Esophagus muscularis mucosa (tissue), 4 donors: ENCODE data around the gene TRIM28.

Experiments
- EP300 ChIP-seq: sonication (generic); formaldehyde crosslinking; IDR thresholded peaks from one replicate; pipeline ENCODE4 v1.6.1; 2017; ENCODE audit warnings: antibody characterized with exemption
- POLR2A ChIP-seq: fragments of 450-650 bp; IDR thresholded peaks from one replicate; pipeline ENCODE4 v1.6.1; 2017; ENCODE audit warnings: antibody characterized with exemption, moderate library complexity, mild to moderate bottlenecking, low read depth
- POLR2AphosphoS5 ChIP-seq, 2 donors: sonication (generic); formaldehyde crosslinking; IDR thresholded peaks; one replicate each; pipeline ENCODE4 v1.6.1; 2017; ENCODE audit warnings: antibody characterized with exemption in 2 of 2
- TF ChIP-seq, protein P1 (sequence below), 3 experiments: fragments of 200-600 bp in 2 of 3; fragments of 450-650 bp in 1 of 3; sonication (generic) in 2 of 3; IDR thresholded peaks; one replicate each; pipeline ENCODE4 v1.5.1; 2017 to 2019; ENCODE audit warnings: antibody characterized with exemption in 3 of 3, mild to moderate bottlenecking in 2 of 3, moderate library complexity in 1 of 3

DNA sequence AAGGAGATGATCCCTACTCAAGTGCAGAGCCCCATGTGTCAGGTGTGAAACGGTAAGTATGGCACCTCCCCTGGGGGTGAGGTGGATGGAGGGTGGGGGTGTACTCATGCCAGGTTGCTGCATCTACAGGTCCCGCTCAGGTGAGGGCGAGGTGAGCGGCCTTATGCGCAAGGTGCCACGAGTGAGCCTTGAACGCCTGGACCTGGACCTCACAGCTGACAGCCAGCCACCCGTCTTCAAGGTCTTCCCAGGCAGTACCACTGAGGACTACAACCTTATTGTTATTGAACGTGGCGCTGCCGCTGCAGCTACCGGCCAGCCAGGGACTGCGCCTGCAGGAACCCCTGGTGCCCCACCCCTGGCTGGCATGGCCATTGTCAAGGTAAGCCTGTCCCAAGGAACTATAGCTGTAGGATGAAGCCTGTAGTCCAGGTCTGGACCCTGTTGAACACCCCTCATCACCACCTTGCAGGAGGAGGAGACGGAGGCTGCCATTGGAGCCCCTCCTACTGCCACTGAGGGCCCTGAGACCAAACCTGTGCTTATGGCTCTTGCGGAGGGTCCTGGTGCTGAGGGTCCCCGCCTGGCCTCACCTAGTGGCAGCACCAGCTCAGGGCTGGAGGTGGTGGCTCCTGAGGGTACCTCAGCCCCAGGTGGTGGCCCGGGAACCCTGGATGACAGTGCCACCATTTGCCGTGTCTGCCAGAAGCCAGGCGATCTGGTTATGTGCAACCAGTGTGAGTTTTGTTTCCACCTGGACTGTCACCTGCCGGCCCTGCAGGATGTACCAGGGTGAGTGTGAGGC is 5.2 kb downstream of the TRIM28 start:
- TF ChIP-seq, protein P1, sequence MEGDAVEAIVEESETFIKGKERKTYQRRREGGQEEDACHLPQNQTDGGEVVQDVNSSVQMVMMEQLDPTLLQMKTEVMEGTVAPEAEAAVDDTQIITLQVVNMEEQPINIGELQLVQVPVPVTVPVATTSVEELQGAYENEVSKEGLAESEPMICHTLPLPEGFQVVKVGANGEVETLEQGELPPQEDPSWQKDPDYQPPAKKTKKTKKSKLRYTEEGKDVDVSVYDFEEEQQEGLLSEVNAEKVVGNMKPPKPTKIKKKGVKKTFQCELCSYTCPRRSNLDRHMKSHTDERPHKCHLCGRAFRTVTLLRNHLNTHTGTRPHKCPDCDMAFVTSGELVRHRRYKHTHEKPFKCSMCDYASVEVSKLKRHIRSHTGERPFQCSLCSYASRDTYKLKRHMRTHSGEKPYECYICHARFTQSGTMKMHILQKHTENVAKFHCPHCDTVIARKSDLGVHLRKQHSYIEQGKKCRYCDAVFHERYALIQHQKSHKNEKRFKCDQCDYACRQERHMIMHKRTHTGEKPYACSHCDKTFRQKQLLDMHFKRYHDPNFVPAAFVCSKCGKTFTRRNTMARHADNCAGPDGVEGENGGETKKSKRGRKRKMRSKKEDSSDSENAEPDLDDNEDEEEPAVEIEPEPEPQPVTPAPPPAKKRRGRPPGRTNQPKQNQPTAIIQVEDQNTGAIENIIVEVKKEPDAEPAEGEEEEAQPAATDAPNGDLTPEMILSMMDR (IDR thresholded peaks at IDR 0.05) = no peak
- TF ChIP-seq POLR2A = no peak
- no peak for TF ChIP-seq POLR2AphosphoS5 (IDR thresholded peaks at IDR 0.05)
- TF ChIP-seq EP300 = no peak
